ENCODE measurements around the gene RPL10. TPM values are rescaled to one million over a fixed set of nuclear protein-coding genes. Genes with fewer than 3 reads are reported as not detected.
A peak's percentile ranks its signal among the peaks of the same experiment; 100 is the strongest.

RPL10 gene
- total RNA-seq (2014; rRNA removed) = 2,879 and 3,401 TPM in 2 replicates
- Bru-seq, nascent RNA = percentile 100 among the genes with signal in this experiment
- percentile 100 among the genes with signal in this experiment for BruChase-seq, experiment 1, labeled RNA remaining after a 6-hour chase
- percentile 100 among the genes with signal in this experiment for BruChase-seq, experiment 2, labeled RNA remaining after a 2-hour chase
- long read RNA-seq, transcript RPL10-204 (7 exons, 2,318 nt) = minor isoform, 62 of 1,729 reads
- long read RNA-seq, transcript RPL10-207 (7 exons, 657 nt) = minor isoform, 5 of 1,729 reads
- long read RNA-seq, transcript RPL10-201 (6 exons, 2,278 nt) = major isoform, 1,552 of 1,729 reads
- long read RNA-seq, partial matches to known transcripts = 74 of 1,729 reads
- long read RNA-seq, other reads (novel, unspliced or antisense) = 26 of 1,729 reads

DNA sequence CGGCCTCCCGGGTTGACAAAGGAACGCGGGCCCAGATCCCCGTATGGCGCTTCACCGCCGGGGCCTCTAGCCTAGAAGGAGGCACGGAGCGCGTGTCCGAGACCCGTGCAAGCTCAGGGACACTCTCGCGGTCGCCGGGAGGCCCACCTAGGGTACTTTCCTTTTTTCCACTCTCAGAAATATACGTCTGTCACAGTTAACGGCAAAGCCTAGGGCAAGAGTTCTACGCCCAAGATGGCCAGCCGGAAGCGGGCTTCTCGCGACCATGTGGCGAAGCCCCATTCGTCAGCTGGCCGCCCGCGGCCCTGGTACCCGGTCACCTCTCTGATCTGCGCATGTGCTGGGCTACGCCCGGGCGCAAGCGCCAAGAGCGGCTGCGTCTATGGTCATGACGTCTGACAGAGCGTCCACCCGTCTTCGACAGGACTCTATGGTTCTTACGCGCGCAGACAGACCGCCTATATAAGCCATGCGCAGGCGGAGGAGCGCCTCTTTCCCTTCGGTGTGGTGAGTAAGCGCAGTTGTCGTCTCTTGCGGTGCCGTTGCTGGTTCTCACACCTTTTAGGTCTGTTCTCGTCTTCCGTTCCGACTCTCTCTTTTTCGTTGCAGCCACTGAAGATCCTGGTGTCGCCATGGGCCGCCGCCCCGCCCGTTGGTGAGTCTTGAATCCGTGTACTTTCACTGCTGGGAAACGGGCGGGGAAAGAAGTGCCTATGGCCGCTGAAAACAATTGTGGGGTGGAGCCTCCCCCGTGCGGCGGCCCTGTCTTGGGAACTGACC is at the start of gene RPL10:
Gene RPL10 (plus strand): TSS at position 490 of the 780 bp plus-strand sequence. CDS start 143 bp downstream, at position 633.
- H3K4me2 ChIP-seq (ENCODE audit: low read length) = peak within 1 kb of the TSS; percentile 97
- peaks cover 24% of the 10 kb centered on the region for H4K20me1 ChIP-seq (ENCODE audit: low read length)
- no peaks in the 10 kb centered on the region for H3K27me3 ChIP-seq (ENCODE audit: low read length)
- TF ChIP-seq, protein P1, sequence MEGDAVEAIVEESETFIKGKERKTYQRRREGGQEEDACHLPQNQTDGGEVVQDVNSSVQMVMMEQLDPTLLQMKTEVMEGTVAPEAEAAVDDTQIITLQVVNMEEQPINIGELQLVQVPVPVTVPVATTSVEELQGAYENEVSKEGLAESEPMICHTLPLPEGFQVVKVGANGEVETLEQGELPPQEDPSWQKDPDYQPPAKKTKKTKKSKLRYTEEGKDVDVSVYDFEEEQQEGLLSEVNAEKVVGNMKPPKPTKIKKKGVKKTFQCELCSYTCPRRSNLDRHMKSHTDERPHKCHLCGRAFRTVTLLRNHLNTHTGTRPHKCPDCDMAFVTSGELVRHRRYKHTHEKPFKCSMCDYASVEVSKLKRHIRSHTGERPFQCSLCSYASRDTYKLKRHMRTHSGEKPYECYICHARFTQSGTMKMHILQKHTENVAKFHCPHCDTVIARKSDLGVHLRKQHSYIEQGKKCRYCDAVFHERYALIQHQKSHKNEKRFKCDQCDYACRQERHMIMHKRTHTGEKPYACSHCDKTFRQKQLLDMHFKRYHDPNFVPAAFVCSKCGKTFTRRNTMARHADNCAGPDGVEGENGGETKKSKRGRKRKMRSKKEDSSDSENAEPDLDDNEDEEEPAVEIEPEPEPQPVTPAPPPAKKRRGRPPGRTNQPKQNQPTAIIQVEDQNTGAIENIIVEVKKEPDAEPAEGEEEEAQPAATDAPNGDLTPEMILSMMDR (conservative IDR thresholded peaks at IDR 0.05; ENCODE audit: low read depth, low read length) = no peak
- no peak for TF ChIP-seq EZH2phosphoT487 (IDR thresholded peaks at IDR 0.05; ENCODE audit: borderline replicate concordance, low read length)
- no peak for TF ChIP-seq EZH2 (IDR thresholded peaks at IDR 0.05; ENCODE audit: low read length, unreplicated experiment)
- H2AFZ ChIP-seq (ENCODE audit: low read length) = peak within 1 kb of the TSS; percentile 83
- BruUV-seq (replicated peaks) = TSS peak; percentile 79
- peak within 1 kb of the TSS; percentile 99 for H3K9ac ChIP-seq (ENCODE audit: low read length)
- peak; percentile 56 for ATAC-seq
- H3K4me1 ChIP-seq (ENCODE audit: insufficient read depth, low read length) = peaks cover 12% of the 10 kb centered on the region; the same call in 1 of the 2 replicates
- POLR2A ChIA-PET (ENCODE audit: unreplicated experiment) = interaction anchor here (0.6 kb wide), 1 partner anchor 18 kb away, joined by 3 read pairs; no protein-coding TSS in a partner anchor
- intact Hi-C loops (cut with micrococcal nuclease) = loop anchor here (10.0 kb wide), 1 partner anchor 57 kb away; the partner anchor contains the start of gene PLXNA3
- H3K79me2 ChIP-seq (ENCODE audit: low read length) = peaks cover 32% of the 10 kb centered on the region
- H3K4me3 ChIP-seq (ENCODE audit: low read length) = peak within 1 kb of the TSS; percentile 90
- peak; percentile 98 for DNase-seq
- H3K27ac ChIP-seq (ENCODE audit: low read length) = peak within 1 kb of the TSS; percentile 98
- CTCF ChIA-PET = no interaction called here
- H3K9me3 ChIP-seq (ENCODE audit: low read length) = no peaks in the 10 kb centered on the region
- H3K36me3 ChIP-seq (ENCODE audit: low read depth, low read length) = peaks cover 25% of the 10 kb centered on the region
- H3F3A ChIP-seq (ENCODE audit: low read length, unreplicated experiment) = peaks cover 22% of the 10 kb centered on the region
- H3K9me2 ChIP-seq (replicated peaks; ENCODE audit: low read length) = no peaks in the 10 kb centered on the region

DNA sequence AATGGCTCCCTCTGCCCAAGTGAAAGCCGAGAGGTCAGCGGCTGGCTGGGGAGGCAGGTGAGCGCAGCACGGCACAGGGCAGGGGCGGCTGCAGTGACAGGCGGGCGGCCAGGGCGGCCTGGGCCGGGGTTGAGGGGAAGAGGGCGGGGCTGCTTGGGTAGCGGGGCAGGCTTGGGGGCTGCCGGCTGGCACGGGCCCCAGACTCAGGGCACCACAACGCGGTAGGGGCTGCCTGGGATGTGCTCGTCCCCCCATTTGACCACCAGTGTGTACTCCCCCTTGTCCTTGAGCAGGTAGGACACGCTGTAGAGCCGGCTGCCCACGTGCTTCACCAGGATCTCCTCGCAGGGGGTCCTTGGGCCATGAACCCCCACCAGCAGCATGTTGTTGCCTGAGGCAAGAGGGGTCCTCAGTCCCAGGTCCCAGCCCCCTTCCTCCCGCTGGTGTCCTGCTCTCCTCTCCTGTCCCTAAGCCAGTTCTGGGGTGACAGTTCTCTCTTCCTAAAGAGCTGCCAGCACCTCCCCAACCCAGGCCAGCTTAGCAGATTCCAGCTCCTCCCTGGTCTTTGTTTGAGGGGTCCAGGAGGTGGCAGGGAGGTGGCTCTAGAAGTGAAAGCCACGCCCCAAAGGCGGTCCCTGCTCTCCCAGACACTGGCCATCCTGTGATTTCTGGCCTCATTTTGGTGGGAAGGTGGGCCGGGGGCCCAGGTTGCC is 49.4 kb upstream of the RPL10 start:
- no peak for ATAC-seq
- Histone ChIP-seq H3K9me3 (ENCODE audit: low read length) (no peaks in the 10 kb centered on the region), H4K20me1 (ENCODE audit: low read length) (no peaks in the 10 kb centered on the region), H3K4me2 (ENCODE audit: low read length) (no peak overlapping the region), H2AFZ (ENCODE audit: low read length) (no peak overlapping the region), H3K36me3 (ENCODE audit: low read depth, low read length) (peaks cover 41% of the 10 kb centered on the region), H3K79me2 (ENCODE audit: low read length) (no peaks in the 10 kb centered on the region), H3K9me2 (replicated peaks; ENCODE audit: low read length) (no peaks in the 10 kb centered on the region), H3K27ac (ENCODE audit: low read length) (no peak overlapping the region), H3F3A (ENCODE audit: low read length, unreplicated experiment) (peaks cover 11% of the 10 kb centered on the region), H3K9ac (ENCODE audit: low read length) (no peak overlapping the region), H3K4me1 (ENCODE audit: insufficient read depth, low read length) (no peaks in the 10 kb centered on the region), H3K27me3 (ENCODE audit: low read length) (no peaks in the 10 kb centered on the region), H3K4me3 (ENCODE audit: low read length) (no peak overlapping the region)
- no TSS peak for BruUV-seq (replicated peaks)
- POLR2A ChIA-PET (ENCODE audit: unreplicated experiment) = no interaction called here
- CTCF ChIA-PET = no interaction called here
- intact Hi-C loops (cut with micrococcal nuclease) = no loop called here
- DNase-seq = no peak
- TF ChIP-seq EZH2phosphoT487 (IDR thresholded peaks at IDR 0.05; ENCODE audit: borderline replicate concordance, low read length) (no peak), EZH2 (IDR thresholded peaks at IDR 0.05; ENCODE audit: low read length, unreplicated experiment) (no peak)
- TF ChIP-seq, protein P1 (conservative IDR thresholded peaks at IDR 0.05; ENCODE audit: low read depth, low read length) = no peak

All from PC-3 (cell line).